Breast epithelium (tissue), 3 donors: ENCODE data around the gene KRT8.

ENCODE experiments used
- POLR2A ChIP-seq: fragments of 450-650 bp; IDR thresholded peaks from one replicate; pipeline ENCODE4 v1.6.1; 2016; ENCODE audit warnings: antibody characterized with exemption, mild to moderate bottlenecking, moderate library complexity
- POLR2AphosphoS5 ChIP-seq, 3 donors: sonication (generic); formaldehyde crosslinking; IDR thresholded peaks; one replicate each; pipeline ENCODE4 v1.6.1; 2017; ENCODE audit warnings: antibody characterized with exemption in 3 of 3
- TF ChIP-seq, protein P1 (sequence below), 3 donors: fragments of 450-650 bp; IDR thresholded peaks; one replicate each; pipeline ENCODE4 v1.5.1; 2016 to 2017; ENCODE audit warnings: antibody characterized with exemption in 3 of 3, mild to moderate bottlenecking in 3 of 3, moderate library complexity in 3 of 3

DNA sequence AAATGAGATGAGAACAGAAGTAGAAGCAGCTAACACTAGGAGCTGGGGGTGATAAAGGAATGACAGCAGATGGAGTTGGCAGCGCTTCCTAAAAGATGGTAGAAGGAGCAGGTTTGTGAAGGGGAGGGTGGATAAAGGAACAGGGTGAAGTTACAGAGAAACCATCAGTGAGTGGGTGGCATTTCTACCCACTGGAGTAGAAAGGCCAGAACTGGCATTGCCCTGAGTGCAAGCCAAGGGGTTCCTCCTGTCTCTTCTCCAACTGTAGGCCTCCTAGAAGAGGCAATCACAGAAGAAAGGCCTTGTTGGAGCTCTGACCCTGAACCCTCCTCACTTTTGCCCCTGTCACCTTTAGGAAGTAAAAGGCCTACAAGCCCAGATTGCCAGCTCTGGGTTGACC is 46.2 kb upstream of the KRT8 start:
- TF ChIP-seq, protein P1, sequence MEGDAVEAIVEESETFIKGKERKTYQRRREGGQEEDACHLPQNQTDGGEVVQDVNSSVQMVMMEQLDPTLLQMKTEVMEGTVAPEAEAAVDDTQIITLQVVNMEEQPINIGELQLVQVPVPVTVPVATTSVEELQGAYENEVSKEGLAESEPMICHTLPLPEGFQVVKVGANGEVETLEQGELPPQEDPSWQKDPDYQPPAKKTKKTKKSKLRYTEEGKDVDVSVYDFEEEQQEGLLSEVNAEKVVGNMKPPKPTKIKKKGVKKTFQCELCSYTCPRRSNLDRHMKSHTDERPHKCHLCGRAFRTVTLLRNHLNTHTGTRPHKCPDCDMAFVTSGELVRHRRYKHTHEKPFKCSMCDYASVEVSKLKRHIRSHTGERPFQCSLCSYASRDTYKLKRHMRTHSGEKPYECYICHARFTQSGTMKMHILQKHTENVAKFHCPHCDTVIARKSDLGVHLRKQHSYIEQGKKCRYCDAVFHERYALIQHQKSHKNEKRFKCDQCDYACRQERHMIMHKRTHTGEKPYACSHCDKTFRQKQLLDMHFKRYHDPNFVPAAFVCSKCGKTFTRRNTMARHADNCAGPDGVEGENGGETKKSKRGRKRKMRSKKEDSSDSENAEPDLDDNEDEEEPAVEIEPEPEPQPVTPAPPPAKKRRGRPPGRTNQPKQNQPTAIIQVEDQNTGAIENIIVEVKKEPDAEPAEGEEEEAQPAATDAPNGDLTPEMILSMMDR (IDR thresholded peaks at IDR 0.05): no peak
- TF ChIP-seq POLR2A (no peak), POLR2AphosphoS5 (IDR thresholded peaks at IDR 0.05) (no peak)
